Astrocyte (in vitro differentiated cells and primary cell): ENCODE results near the gene NUP50. TPM values are rescaled to one million over a fixed set of nuclear protein-coding genes. Genes with fewer than 3 reads are reported as not detected.
A peak's percentile ranks its signal among the peaks of the same experiment; 100 is the strongest.

Source experiments
- DNase-seq: peaks from one replicate; pipeline ENCODE4 v3.0.0-alpha.2; 2010; ENCODE audit warnings: low read depth
- FAIRE-seq: peaks from 2 replicates; lab custom pipeline; 2011; peaks lifted over from hg19 to GRCh38; lab: Jason Lieb, UNC
- H2AFZ ChIP-seq: 2 replicates; pipeline ENCODE4 v1.6.0; 2012; ENCODE audit warnings: low read depth, low read length, inconsistent platforms
- H3K27ac ChIP-seq: 2 replicates; pipeline ENCODE4 v1.5.1; 2011; ENCODE audit warnings: low read depth, low read length, inconsistent platforms
- H3K27me3 ChIP-seq: 2 replicates; pipeline ENCODE4 v1.6.0; 2011; ENCODE audit warnings: low read length, inconsistent platforms; ENCODE audit not compliant: insufficient read depth
- H3K36me3 ChIP-seq: 2 replicates; pipeline ENCODE4 v1.5.1; 2011; ENCODE audit warnings: low read length, inconsistent platforms; ENCODE audit not compliant: insufficient read depth
- H3K4me1 ChIP-seq: 2 replicates; pipeline ENCODE4 v1.5.1; 2011; ENCODE audit warnings: low read length, inconsistent platforms; ENCODE audit not compliant: insufficient read depth
- H3K4me2 ChIP-seq: 2 replicates; pipeline ENCODE4 v1.6.0; 2012; ENCODE audit warnings: low read length, inconsistent platforms
- H3K4me3 ChIP-seq: 2 replicates; pipeline ENCODE4 v1.5.1; 2011; ENCODE audit warnings: low read depth, mild to moderate bottlenecking, low read length, inconsistent platforms; ENCODE audit not compliant: insufficient read depth
- H3K79me2 ChIP-seq: 2 replicates; pipeline ENCODE4 v1.6.0; 2012; ENCODE audit warnings: mild to moderate bottlenecking, low read length, inconsistent platforms; ENCODE audit not compliant: insufficient read depth
- H3K9ac ChIP-seq: 2 replicates; pipeline ENCODE4 v1.6.0; 2012; ENCODE audit warnings: mild to moderate bottlenecking, low read length, inconsistent platforms
- H3K9me3 ChIP-seq: 2 replicates; pipeline ENCODE4 v1.5.1; 2012; ENCODE audit warnings: low read depth, mild to moderate bottlenecking, low read length, inconsistent platforms; ENCODE audit not compliant: insufficient read depth
- H4K20me1 ChIP-seq: 2 replicates; pipeline ENCODE4 v1.6.0; 2012; ENCODE audit warnings: low read length, inconsistent platforms; ENCODE audit not compliant: insufficient read depth
- H3K27ac Mint-ChIP-seq: one replicate; pipeline ENCODE4 v1.8.0; 2021; ENCODE audit warnings: mild to moderate bottlenecking, mixed read lengths; ENCODE audit not compliant: unreplicated experiment
- H3K27me3 Mint-ChIP-seq: one replicate; pipeline ENCODE4 v1.8.0; 2021; ENCODE audit warnings: low read depth, mixed read lengths; ENCODE audit not compliant: unreplicated experiment
- H3K36me3 Mint-ChIP-seq: one replicate; pipeline ENCODE4 v1.8.0; 2021; ENCODE audit warnings: low read depth, mixed read lengths; ENCODE audit not compliant: unreplicated experiment
- H3K4me1 Mint-ChIP-seq: one replicate; pipeline ENCODE4 v1.8.0; 2021; ENCODE audit warnings: low read depth, mixed read lengths; ENCODE audit not compliant: unreplicated experiment
- H3K4me3 Mint-ChIP-seq: one replicate; pipeline ENCODE4 v1.8.0; 2021; ENCODE audit warnings: mild to moderate bottlenecking, moderate library complexity, mixed read lengths; ENCODE audit not compliant: unreplicated experiment
- H3K9me3 Mint-ChIP-seq: one replicate; pipeline ENCODE4 v1.8.0; 2021; ENCODE audit warnings: mild to moderate bottlenecking, mixed read lengths; ENCODE audit not compliant: unreplicated experiment
- CTCF ChIP-seq: IDR thresholded peaks from 2 replicates; pipeline ENCODE4 v1.5.1; 2011; ENCODE audit warnings: low read depth, mild to moderate bottlenecking, inconsistent platforms, low read length, moderate library complexity; ENCODE audit not compliant: insufficient read depth
- EZH2 ChIP-seq: IDR thresholded peaks from 2 replicates; pipeline ENCODE4 v1.6.1; 2012; ENCODE audit warnings: mild to moderate bottlenecking, low read length, inconsistent platforms; ENCODE audit not compliant: insufficient read depth
- total RNA-seq: library from RNA; stranded (reverse); gene quantifications from 2 replicates; pipeline ENCODE4 v1.2.1, GENCODE V29; 2021

The NUP50 gene
- total RNA-seq, 1 donor from 2014 or later: 56.4 TPM

- Mint-ChIP-seq H3K27me3 (no peaks in the 10 kb centered on the region), H3K27ac (peak overlapping the region; percentile 93), H3K36me3 (peaks cover 4% of the 10 kb centered on the region), H3K9me3 (no peaks in the 10 kb centered on the region), H3K4me1 (peaks cover 42% of the 10 kb centered on the region), H3K4me3 (peak overlapping the region; percentile 75)
- no peaks in the 10 kb centered on the region for H3K27me3 ChIP-seq
- TF ChIP-seq CTCF (no peak), EZH2 (no peak)
- peak; percentile 92 for DNase-seq
- H3K4me3 ChIP-seq: peak overlapping the region; percentile 41
- peaks cover 43% of the 10 kb centered on the region for H3K4me1 ChIP-seq
- peak overlapping the region; percentile 80 for H3K9ac ChIP-seq
- peak; percentile 56 for FAIRE-seq
- H3K36me3 ChIP-seq: no peaks in the 10 kb centered on the region
- peaks cover 14% of the 10 kb centered on the region for H3K79me2 ChIP-seq
- peak overlapping the region; percentile 83 for H3K4me2 ChIP-seq
- peaks cover 22% of the 10 kb centered on the region for H4K20me1 ChIP-seq
- no peaks in the 10 kb centered on the region for H3K9me3 ChIP-seq
- peak overlapping the region; percentile 84 for H3K27ac ChIP-seq
- peak overlapping the region; percentile 51 for H2AFZ ChIP-seq
These were observed 48.6 kb downstream of the NUP50 start for GRCh38 chr22:45212306-45212709.

- Histone ChIP-seq H3K36me3 (no peaks in the 10 kb centered on the region), H2AFZ (peak overlapping the region; percentile 51), H3K9ac (peak overlapping the region; percentile 80), H3K9me3 (no peaks in the 10 kb centered on the region), H3K27ac (peak overlapping the region; percentile 84), H3K4me1 (peaks cover 36% of the 10 kb centered on the region), H3K4me2 (peak overlapping the region; percentile 83), H3K4me3 (peak overlapping the region; percentile 37), H3K79me2 (peaks cover 20% of the 10 kb centered on the region), H4K20me1 (peaks cover 25% of the 10 kb centered on the region), H3K27me3 (no peaks in the 10 kb centered on the region)
- H3K4me1 Mint-ChIP-seq: peaks cover 40% of the 10 kb centered on the region
- TF ChIP-seq CTCF (no peak), EZH2 (no peak)
- H3K4me3 Mint-ChIP-seq: no peak overlapping the region
- FAIRE-seq: no peak
- H3K36me3 Mint-ChIP-seq: peaks cover 4% of the 10 kb centered on the region
- no peaks in the 10 kb centered on the region for H3K27me3 Mint-ChIP-seq
- H3K9me3 Mint-ChIP-seq: no peaks in the 10 kb centered on the region
- peak overlapping the region; percentile 93 for H3K27ac Mint-ChIP-seq
- peak; percentile 69 for DNase-seq
These were observed 49.4 kb downstream of the NUP50 start for GRCh38 chr22:45212992-45213751.
